Mesenchymal stem cell (in vitro differentiated cells and primary cell): Measurements from ENCODE around the gene SLA2.

ENCODE experiments used
- DNase-seq: peaks from one replicate; pipeline ENCODE4 v3.0.0-alpha.2; 2013
- H2AFZ ChIP-seq: one replicate; pipeline ENCODE4 v1.6.1; 2013; ENCODE audit warnings: low read depth, mild to moderate bottlenecking, control low read depth, inconsistent platforms, low read length, moderate library complexity
- H2AK5ac ChIP-seq: 2 replicates; pipeline ENCODE4 v1.6.1; 2013; ENCODE audit warnings: low read length, moderate library complexity, mild to moderate bottlenecking, inconsistent platforms; ENCODE audit not compliant: severe bottlenecking
- H2BK120ac ChIP-seq: one replicate; pipeline ENCODE4 v1.6.1; 2013; ENCODE audit warnings: low read depth, mild to moderate bottlenecking, inconsistent platforms, low read length, moderate library complexity
- H2BK12ac ChIP-seq, 2 experiments: one replicate each; pipeline ENCODE4 v1.6.1; 2013; ENCODE audit warnings: inconsistent platforms in 2 of 2, low read length in 2 of 2, mild to moderate bottlenecking in 2 of 2, moderate library complexity in 2 of 2, control low read depth in 1 of 2
- H2BK15ac ChIP-seq: one replicate; pipeline ENCODE4 v1.6.1; 2013; ENCODE audit warnings: mild to moderate bottlenecking, low read depth, inconsistent platforms; ENCODE audit not compliant: poor library complexity, severe bottlenecking
- H2BK5ac ChIP-seq: 2 replicates; pipeline ENCODE4 v1.6.1; 2013; ENCODE audit warnings: low read depth, mild to moderate bottlenecking, low read length, control low read depth, inconsistent platforms; ENCODE audit not compliant: poor library complexity, severe bottlenecking
- H3K14ac ChIP-seq, 2 experiments: one replicate each; pipeline ENCODE4 v1.6.1; 2013; ENCODE audit warnings: inconsistent platforms in 2 of 2, low read length in 2 of 2, control low read depth in 1 of 2, mild to moderate bottlenecking in 1 of 2, moderate library complexity in 1 of 2
- H3K18ac ChIP-seq, 2 experiments: one replicate each; pipeline ENCODE4 v1.6.1; 2013; ENCODE audit warnings: inconsistent platforms in 2 of 2, low read length in 2 of 2, control low read depth in 1 of 2, low read depth in 1 of 2, mild to moderate bottlenecking in 1 of 2
- H3K23ac ChIP-seq, 2 experiments: one replicate each; pipeline ENCODE4 v1.6.1; 2013; ENCODE audit warnings: inconsistent platforms in 2 of 2, low read length in 2 of 2, mild to moderate bottlenecking in 2 of 2, moderate library complexity in 2 of 2, control low read depth in 1 of 2
- H3K27ac ChIP-seq: 2 replicates; pipeline ENCODE4 v1.5.1; 2013; ENCODE audit warnings: mild to moderate bottlenecking, moderate library complexity, low read length, control low read depth, inconsistent platforms; ENCODE audit not compliant: poor library complexity, severe bottlenecking
- H3K27me3 ChIP-seq, 2 experiments: 2 replicates each; pipeline versions ENCODE4 v1.6.1 to v1.7.0; 2013; ENCODE audit warnings: low read length in 2 of 2, mild to moderate bottlenecking in 2 of 2, moderate library complexity in 2 of 2, control low read depth in 1 of 2, inconsistent platforms in 1 of 2; ENCODE audit not compliant: control insufficient read depth in 1 of 2, insufficient read depth in 1 of 2
- H3K36me3 ChIP-seq, 2 experiments: 2 replicates each; pipeline versions ENCODE4 v1.6.1 to v1.7.0; 2013; ENCODE audit warnings: low read length in 2 of 2, control low read depth in 1 of 2, inconsistent platforms in 1 of 2, low read depth in 1 of 2, mild to moderate bottlenecking in 1 of 2; ENCODE audit not compliant: insufficient read depth in 2 of 2, control insufficient read depth in 1 of 2
- H3K4ac ChIP-seq, 2 experiments: one replicate each; pipeline ENCODE4 v1.6.1; 2013; ENCODE audit warnings: inconsistent platforms in 2 of 2, low read length in 2 of 2, mild to moderate bottlenecking in 2 of 2, moderate library complexity in 2 of 2, control low read depth in 1 of 2, low read depth in 1 of 2
- H3K4me1 ChIP-seq: 2 replicates; pipeline ENCODE4 v1.6.1; 2013; ENCODE audit warnings: low read depth, low read length, control low read depth; ENCODE audit not compliant: control insufficient read depth, insufficient read depth
- H3K4me2 ChIP-seq: 2 replicates; pipeline ENCODE4 v1.6.1; 2013; ENCODE audit warnings: low read length, mild to moderate bottlenecking, inconsistent platforms; ENCODE audit not compliant: poor library complexity, severe bottlenecking
- H3K4me3 ChIP-seq, 2 experiments: 2 replicates each; pipeline versions ENCODE4 v1.5.1 to v1.7.0; 2013; ENCODE audit warnings: low read length in 2 of 2, mild to moderate bottlenecking in 2 of 2, control low read depth in 1 of 2, low read depth in 1 of 2; ENCODE audit not compliant: insufficient read depth in 1 of 2
- H3K79me1 ChIP-seq: replicated peaks from 2 replicates; pipeline ENCODE4 v1.6.1; 2013; ENCODE audit warnings: mild to moderate bottlenecking, control low read depth, low read length, inconsistent platforms; ENCODE audit not compliant: poor library complexity, severe bottlenecking
- H3K9ac ChIP-seq: 2 replicates; pipeline ENCODE4 v1.7.0; 2013; ENCODE audit warnings: mild to moderate bottlenecking, low read length, moderate library complexity
- H3K9me3 ChIP-seq: 2 replicates; pipeline ENCODE4 v1.7.0; 2013; ENCODE audit warnings: mild to moderate bottlenecking, low read length; ENCODE audit not compliant: control insufficient read depth
- H4K8ac ChIP-seq: one replicate; pipeline ENCODE4 v1.6.1; 2013; ENCODE audit warnings: inconsistent platforms, mild to moderate bottlenecking, low read length, moderate library complexity
- H4K91ac ChIP-seq: one replicate; pipeline ENCODE4 v1.6.1; 2013; ENCODE audit warnings: mild to moderate bottlenecking, low read length, inconsistent platforms
- WGBS: methylation state at CpG from one replicate; pipeline ENCODE4 v1.1.7; 2013; ENCODE audit warnings: mixed read lengths; 5-methylcytosine and 5-hydroxymethylcytosine counted together

SLA2 gene

GRCh38 chr20:36686944-36687343, 40.9 kb upstream of the SLA2 start:
- Histone ChIP-seq H3K18ac (no peak overlapping the region), H3K36me3 (peaks cover 9 to 43% of the 10 kb centered on the region in 2 experiments), H3K23ac (no peak overlapping the region), H3K4me2 (no peak overlapping the region), H3K9ac (no peak overlapping the region), H4K91ac (no peak overlapping the region), H3K9me3 (no peaks in the 10 kb centered on the region), H3K27me3 (no peaks in the 10 kb centered on the region), H2BK5ac (no peak overlapping the region), H2AFZ (no peak overlapping the region), H2BK12ac (no peak overlapping the region), H2BK15ac (no peak overlapping the region), H3K14ac (no peak overlapping the region), H3K4me3 (no peak overlapping the region), H3K4ac (no peak overlapping the region), H3K79me1 (no peaks in the 10 kb centered on the region), H2AK5ac (no peak overlapping the region), H3K27ac (no peak overlapping the region), H2BK120ac (no peak overlapping the region), H4K8ac (no peak overlapping the region), H3K4me1 (no peaks in the 10 kb centered on the region)
- no peak for DNase-seq
- 96% methylated on average over 4 of the region's 4 CpGs for WGBS

GRCh38 chr20:36686504-36686903, 40.5 kb upstream of the SLA2 start:
- Histone ChIP-seq H2BK12ac (no peak overlapping the region), H4K91ac (no peak overlapping the region), H3K18ac (no peak overlapping the region), H3K4me1 (no peaks in the 10 kb centered on the region), H3K9ac (no peak overlapping the region), H3K4ac (no peak overlapping the region), H3K27me3 (no peaks in the 10 kb centered on the region), H4K8ac (no peak overlapping the region), H2AK5ac (no peak overlapping the region), H3K27ac (no peak overlapping the region), H2BK5ac (no peak overlapping the region), H3K9me3 (no peaks in the 10 kb centered on the region), H2BK120ac (no peak overlapping the region), H2BK15ac (no peak overlapping the region), H3K4me2 (no peak overlapping the region), H2AFZ (no peak overlapping the region), H3K79me1 (no peaks in the 10 kb centered on the region), H3K36me3 (peaks cover 9 to 44% of the 10 kb centered on the region in 2 experiments), H3K14ac (no peak overlapping the region), H3K4me3 (no peak overlapping the region), H3K23ac (no peak overlapping the region)
- WGBS, result 75% methylated on average over 2 of the region's 2 CpGs
- no peak for DNase-seq

- WGBS, result 100% methylated on average over 4 of the region's 6 CpGs
- H3K27me3 ChIP-seq, result no peaks in the 10 kb centered on the region
- no peak overlapping the region for H3K27ac ChIP-seq
These were observed 38.8 kb upstream of the SLA2 start for GRCh38 chr20:36684747-36685146.

GRCh38 chr20:36682311-36682710, 36.3 kb upstream of the SLA2 start:
- WGBS, result no CpG with 5 or more reads among the region's 1 CpG
- DNase-seq, result no peak

More at GRCh38 chr20:36684747-36685146, 38.8 kb upstream of the SLA2 start:
- no peak overlapping the region for H3K18ac ChIP-seq
- no peak overlapping the region for H3K23ac ChIP-seq
- H3K4me2 ChIP-seq, result no peak overlapping the region
- no peak overlapping the region for H3K9ac ChIP-seq
- H3K9me3 ChIP-seq, result no peaks in the 10 kb centered on the region
- no peak for DNase-seq
- H2AFZ ChIP-seq, result no peak overlapping the region
- H2BK15ac ChIP-seq, result no peak overlapping the region
- H3K4me3 ChIP-seq, result no peak overlapping the region
- no peak overlapping the region for H4K8ac ChIP-seq
- peaks cover 9 to 52% of the 10 kb centered on the region in 2 experiments for H3K36me3 ChIP-seq
- H2BK120ac ChIP-seq, result no peak overlapping the region
- H3K4ac ChIP-seq, result no peak overlapping the region
- no peak overlapping the region for H4K91ac ChIP-seq
- H2AK5ac ChIP-seq, result no peak overlapping the region
- no peaks in the 10 kb centered on the region for H3K79me1 ChIP-seq
- H3K14ac ChIP-seq, result no peak overlapping the region
- H2BK12ac ChIP-seq, result no peak overlapping the region
- no peak overlapping the region for H2BK5ac ChIP-seq
- H3K4me1 ChIP-seq, result no peaks in the 10 kb centered on the region

More at GRCh38 chr20:36682311-36682710, 36.3 kb upstream of the SLA2 start:
- Histone ChIP-seq H4K8ac (no peak overlapping the region), H3K27me3 (no peaks in the 10 kb centered on the region), H3K4me2 (no peak overlapping the region), H3K4ac (no peak overlapping the region), H2AK5ac (no peak overlapping the region), H2BK15ac (no peak overlapping the region), H2AFZ (no peak overlapping the region), H3K4me1 (no peaks in the 10 kb centered on the region), H3K18ac (no peak overlapping the region), H3K79me1 (no peaks in the 10 kb centered on the region), H3K4me3 (no peak overlapping the region), H3K27ac (no peak overlapping the region), H3K9me3 (no peaks in the 10 kb centered on the region), H3K14ac (no peak overlapping the region), H2BK12ac (no peak overlapping the region), H3K9ac (no peak overlapping the region), H3K36me3 (peaks cover 7 to 57% of the 10 kb centered on the region in 2 experiments), H4K91ac (no peak overlapping the region), H2BK120ac (no peak overlapping the region), H2BK5ac (no peak overlapping the region), H3K23ac (no peak overlapping the region)
